HG02798 (cell line): ENCODE data around the gene BLNK.
"Not testable (repeated sequence)": the region's sequence is repeated elsewhere in the genome, so short reads cannot be mapped to it uniquely, and the experiment has no call there.

Source experiments
- ATAC-seq: cut with Tn5 transposase; IDR thresholded peaks from one replicate; pipeline ENCODE4 v1.9.1; 2021; ENCODE audit warnings: mild to moderate bottlenecking; ENCODE audit not compliant: unreplicated experiment, poor library complexity

The BLNK gene

DNA sequence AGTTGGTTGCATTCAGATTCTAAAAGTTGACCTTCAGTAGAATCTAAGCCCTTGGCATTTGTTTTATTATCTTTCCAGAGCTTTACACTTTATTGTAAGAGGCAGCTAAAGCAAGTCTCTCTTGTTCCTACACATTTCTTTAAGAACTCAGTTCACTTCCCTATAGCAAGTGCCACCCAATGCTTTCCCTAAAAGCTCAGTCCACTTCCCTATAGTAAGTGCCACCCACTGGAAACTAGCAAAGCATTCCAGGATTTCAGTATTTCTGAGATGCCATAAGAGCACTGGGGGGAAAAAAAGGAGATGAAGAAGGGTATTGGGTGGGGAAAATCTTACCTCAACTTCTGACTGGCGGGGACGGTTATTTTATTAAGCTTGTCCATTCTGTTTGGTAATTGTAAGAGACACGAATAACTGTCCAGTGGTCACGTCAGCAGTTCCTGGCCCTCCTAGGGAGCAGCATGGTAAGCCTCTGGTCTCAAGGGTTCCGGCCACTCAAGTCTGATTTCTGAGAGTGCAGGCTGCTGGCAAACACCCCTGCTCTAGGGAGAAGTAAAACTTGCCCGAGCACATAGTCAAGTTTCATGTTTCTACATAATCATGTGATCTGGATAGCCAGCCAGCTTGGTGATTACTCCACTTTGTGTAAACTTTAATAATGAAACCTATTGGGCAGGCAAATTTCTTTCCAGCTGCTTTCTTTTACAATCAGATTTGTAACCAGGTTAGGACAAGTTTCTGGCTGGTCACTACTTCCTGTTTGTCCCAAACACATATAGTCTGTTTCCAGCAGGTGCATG, at the start of gene BLNK:
Gene BLNK, minus strand, starts transcription at position 554 of the 800 bp plus-strand sequence. Its CDS starts 171 bp downstream, at position 383.
- ATAC-seq, result peak; percentile 71

DNA sequence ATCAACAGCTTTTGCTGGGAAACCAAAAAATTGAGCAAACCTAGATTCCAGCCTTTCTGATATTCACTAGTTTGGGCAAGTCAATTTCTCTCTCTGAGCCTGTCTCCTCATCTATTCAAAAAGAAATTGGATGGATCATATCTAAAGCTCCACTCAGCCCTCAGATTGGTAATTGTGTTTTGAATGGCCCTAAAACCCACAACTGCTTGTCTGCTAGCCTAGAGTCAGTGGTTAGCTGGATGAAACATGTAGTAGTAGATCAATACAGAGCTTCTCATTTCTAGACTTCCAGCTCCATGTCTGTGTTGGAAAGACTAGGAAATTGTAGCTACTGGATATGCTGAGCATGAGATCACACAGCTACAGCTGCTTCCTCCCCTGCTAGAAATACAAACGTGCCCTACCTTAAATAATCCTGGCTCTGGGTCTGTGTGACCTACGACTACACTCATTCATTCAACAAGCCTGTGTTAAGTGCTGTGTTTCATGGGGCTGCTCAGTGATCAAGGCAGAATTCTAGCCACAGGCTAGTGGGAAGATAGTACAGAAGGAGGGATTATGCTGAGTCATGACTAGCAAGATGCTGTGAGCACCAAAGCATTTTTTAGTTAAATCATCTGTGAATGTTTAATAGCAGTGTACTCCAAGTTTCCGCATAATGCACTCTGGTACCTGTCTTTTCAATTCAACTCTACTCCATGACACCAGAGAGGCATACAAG, 48.5 kb upstream of the BLNK start:
- no peak for ATAC-seq

DNA sequence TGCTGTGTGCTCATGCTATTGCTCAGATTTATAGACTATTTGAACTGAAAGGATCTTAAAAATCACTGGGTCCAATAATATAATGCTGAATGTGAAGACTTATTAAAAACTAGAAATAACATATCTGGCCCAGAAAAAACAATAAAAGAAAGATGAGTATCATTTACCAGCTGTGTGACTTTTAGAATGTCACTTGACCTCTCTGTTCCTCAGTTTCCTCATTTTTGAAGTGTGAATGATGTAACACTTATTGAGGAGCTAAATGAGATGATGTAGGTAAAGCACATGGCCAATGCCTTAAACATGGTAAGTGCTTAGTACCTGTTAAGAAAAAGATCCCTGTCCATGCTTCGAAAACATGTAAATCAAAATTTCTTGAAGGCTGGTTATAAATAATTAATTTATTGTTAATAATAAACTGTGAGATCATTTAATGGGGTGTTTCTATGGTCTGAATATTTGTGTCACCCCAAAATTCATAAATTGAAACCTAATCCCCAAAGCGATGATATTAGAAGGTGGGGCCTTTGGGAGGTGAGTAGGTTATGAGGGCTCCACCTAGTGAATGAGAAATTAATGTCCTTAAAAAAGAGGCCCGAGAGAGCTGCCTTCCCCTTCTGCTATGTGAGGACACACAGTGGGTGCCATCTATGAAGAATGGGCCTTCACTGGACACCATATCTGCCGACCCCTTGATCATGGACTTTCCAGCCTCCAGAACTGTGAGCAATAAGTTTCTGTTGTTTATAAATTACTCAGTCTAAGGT, 45.9 kb upstream of the BLNK start:
- ATAC-seq, result no peak

DNA sequence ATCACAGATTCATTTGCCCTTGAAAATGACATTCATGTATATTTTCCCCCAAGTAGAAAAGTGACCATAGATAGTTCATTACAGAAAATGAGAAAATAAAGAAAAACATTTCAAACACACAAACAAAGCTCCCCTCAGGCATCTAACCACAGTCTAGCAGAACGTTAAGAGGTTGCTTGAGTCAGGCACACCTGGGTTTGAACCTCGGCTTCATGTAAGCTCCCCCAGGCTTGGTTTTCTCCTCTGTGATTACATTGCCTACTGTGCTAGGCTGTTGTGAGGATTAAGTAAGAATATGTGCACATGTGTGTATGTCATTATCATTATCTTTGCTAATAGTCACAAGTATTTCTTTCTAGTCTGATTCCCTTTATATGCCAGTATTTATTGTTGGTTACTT, 42.0 kb upstream of the BLNK start:
- ATAC-seq, result no peak

DNA sequence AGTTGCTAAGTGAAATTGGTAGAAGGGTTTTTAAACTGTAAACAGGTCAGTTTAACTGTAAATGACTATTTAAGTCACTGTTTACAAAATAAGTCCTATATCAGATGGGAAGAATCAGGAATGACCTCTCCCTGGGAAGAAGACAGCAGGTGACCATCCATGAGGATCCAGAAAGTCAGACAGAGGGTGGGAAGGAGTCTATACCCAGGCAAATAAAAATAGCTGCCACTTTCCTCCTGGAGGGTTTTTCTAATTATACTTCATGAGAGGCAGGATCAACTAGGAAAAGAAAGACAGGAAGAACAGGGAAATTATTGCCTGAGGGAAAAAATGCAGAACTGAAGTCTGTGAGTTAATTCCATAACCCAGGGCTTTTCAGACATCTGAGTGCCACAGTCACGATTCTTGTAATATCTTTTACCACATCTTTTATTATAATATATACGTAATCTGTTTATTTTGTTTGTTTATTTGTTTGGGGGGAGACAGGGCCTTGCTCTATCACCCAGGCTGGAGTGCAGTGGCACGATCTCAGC, 39.9 kb upstream of the BLNK start:
- no peak for ATAC-seq

DNA sequence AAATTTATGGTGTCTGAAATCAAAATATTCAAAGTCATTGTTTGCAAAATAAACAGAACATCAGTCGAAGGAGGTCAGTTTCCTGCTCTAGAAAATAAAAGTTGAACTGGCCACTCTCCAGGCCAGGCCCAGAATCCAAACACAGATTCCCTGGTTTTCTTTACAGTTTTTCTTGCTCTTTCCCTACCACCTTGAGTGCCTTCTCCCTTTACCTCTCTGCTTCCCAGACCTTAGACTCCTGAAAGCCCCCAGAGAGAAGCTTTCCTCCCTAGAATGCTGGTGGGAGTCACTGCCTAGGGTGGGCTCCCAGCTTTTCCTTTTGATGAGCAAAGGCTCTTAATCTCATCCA, 38.9 kb upstream of the BLNK start:
- ATAC-seq, result no peak

DNA sequence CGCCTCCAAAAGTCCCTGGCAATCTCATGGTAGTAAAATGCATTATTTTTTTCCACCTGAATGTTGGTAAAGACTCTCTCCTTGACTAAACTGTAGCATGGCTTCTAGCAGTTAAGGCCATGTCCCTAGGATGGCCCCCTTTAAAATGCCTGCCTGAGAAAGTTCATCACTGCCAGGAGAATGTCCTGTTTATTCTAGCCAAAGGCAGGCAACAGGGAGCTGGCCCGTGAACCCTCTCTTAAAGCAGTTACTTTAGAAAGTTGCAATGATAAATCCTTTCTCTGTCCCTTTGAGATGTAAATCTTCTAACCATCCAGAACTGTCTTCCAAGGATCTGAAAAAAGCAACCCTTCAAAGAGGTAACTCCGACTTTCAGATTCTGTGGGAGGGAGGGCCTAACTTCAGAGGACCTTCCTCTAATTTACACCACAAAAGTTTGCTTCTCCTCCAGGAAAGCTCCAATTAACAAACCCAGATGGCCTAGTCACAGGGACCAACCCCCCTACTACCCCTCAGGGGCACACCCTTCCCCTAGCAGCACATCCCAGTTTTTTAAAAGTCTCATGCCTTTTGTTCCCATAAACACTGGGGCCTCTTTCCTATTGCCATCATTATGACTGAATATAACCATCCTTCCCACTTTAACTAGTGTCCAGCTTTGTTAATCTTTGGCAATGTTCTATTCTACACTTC, 38.4 kb upstream of the BLNK start:
- ATAC-seq, result no peak

DNA sequence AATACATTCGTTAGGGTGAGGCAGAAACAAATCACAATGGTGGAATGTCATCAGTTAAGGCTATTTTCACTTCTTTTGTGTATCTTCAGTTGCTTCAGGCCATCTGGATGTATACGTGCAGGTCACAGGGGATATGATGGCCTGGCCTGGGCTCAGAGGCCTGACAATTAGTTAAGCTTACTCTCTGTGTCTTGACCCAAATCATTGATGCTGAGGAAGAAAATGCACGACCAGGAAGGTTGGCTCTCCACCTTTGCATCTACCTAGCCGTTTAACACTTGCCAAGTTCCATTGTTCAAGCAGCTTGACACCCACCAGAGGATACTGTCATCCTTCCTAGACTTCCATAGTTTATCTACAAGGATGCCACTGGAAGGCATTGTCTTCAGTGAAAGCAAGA, 37.5 kb upstream of the BLNK start:
- not testable (repeated sequence) for ATAC-seq

DNA sequence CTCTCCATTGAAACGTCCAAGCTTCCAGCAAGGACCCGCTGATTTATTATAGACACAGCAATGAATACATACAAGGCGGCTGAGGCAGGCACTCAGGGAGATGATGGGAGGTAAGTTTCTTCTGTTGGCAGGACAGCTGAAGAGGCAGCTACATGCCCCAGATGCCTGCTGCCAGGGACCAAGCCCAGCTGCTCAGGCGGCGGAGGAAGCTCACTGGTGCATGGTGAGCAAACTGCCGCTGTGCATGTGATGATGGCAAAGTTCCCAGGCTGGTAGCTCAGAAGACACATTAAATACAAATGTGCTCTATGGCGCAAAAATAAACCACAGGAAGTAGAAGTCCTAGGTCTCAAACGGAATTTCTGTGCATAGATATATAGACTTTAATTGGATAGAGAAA, 35.1 kb upstream of the BLNK start:
- no peak for ATAC-seq

DNA sequence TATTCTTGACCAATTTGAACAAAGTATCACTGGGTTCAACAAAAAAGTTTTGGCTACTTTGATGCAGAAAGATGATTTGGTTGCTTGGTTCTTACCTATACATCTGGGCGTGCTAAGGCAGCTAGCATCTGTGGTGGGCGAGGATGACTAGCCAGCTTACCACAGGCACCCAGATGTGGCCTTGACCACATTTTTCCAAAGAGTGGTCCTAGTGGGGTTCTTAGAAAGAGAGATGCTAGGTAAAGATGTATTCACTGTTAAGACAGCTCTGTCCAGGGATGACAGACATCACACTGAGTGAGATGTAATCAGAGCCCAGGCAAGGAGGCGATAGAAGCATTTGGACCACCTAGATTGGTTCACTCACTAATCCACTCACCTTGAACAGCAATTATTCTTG, 33.6 kb upstream of the BLNK start:
- ATAC-seq, result no peak

DNA sequence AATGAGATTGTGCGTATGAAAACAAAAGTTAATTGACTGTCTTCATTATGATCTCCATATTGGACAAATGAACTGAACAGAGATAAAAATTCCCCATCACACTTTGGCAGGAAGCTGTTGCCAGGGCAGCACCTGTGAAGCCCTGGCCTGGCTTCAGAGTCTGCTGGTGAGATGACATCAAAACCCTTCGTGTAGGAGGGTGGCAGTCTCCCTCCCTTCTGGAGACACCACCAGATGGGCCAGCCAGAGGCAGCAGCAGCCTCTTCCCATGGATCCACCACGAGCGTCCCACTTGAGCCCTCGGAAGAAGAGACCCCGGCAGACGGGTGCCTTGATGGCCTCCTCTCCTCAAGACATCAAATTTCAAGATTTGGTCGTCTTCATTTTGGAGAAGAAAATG, 32.9 kb upstream of the BLNK start, which contains the start of gene DNTT:
Gene DNTT, plus strand, starts transcription at position 205 of the 400 bp plus-strand sequence. Its CDS starts 64 bp downstream, at position 269.
- ATAC-seq, result no peak

DNA sequence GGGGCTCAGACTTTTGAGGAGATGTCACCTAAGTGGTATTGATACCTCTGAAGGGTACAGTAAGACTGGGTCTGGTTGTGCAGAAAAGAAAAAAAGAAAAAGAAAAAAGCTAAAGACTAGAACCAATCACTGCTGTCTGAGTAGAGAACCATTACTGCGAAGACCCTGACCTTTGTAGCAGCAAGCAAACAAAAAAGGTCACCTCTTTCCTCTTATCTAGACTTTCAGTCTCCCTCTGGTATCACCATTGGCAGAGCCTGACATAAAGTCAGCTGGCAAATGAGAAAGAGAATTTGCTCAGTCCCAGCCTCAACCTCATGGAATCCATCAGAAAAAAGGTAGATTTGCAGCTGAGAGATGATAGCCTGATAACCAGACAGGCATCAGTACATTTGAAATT, 30.2 kb upstream of the BLNK start:
- ATAC-seq, result no peak

DNA sequence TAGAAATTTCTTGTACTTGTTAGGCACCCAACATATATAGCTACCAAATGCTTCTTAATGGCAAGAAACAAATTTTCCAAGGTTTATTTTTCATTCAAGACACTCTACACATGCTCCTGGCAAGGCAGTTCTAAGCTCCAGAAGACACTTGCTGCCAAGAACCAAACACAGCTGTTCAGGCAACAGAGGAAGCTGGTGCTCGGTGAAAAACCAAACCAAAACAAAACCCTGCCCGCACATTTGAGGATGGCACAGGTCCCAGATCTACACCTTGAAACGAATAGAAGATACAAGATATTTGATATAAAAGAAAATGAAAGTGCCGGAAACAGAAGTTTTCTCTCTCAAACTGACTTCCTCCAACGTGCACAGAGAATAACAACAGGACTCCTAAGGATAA, 28.0 kb upstream of the BLNK start:
- ATAC-seq, result no peak

DNA sequence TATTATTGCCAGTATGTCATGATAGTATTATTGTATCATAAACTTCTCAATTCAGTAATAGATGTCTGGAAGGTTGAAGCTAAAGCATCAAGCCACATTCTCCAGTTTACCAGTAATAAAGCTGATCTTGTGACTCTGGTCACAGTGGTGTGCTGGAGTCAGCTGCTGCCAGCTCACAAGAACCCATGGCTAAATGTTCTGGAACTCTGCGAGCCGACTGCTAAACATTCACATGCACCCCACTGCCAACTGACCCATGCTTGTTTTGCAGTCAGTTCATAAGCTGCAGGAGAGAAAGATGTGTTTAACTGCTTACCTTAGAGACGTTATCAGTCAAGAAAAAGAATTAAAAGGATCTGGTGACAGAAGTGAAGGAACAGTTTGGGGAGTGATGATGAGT, 27.0 kb upstream of the BLNK start:
- no peak for ATAC-seq

DNA sequence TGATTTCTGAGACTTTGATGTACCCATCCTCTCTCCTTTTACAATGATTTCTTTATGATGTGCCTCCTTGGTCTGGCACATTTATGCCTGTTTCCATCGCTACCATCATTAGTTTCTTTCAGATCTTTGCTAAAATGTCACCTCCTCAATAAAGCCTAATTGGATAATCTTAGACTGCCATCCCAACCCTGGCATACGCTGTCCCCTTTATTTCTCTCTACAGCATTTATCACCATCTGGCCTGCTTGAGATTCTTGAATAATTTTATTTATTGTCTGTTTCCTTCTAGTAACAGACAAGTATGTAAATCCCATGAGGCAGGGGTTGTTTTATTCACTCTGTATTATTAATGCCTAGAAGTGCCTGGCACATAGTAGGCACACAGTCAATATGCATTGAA, 26.1 kb upstream of the BLNK start:
- ATAC-seq, result no peak

DNA sequence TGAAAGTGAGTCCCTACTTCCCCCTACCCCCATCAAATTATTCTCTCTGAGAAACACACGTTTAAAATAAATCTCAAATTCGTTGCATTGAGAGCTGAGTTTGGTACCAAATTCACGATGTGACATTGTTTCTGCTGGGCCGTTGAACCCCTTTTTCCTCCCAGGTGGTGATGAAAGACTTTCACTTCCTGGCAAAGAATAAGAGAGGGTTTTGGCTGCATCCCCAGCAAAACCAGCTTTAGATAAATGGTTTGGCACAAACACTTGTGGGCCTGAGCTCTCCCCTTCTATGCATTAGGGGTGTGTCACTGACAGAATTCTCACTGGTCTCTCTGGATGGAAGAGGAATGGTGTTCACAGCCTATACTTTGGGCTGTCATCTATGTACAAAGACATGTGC, 24.1 kb upstream of the BLNK start:
- no peak for ATAC-seq

DNA sequence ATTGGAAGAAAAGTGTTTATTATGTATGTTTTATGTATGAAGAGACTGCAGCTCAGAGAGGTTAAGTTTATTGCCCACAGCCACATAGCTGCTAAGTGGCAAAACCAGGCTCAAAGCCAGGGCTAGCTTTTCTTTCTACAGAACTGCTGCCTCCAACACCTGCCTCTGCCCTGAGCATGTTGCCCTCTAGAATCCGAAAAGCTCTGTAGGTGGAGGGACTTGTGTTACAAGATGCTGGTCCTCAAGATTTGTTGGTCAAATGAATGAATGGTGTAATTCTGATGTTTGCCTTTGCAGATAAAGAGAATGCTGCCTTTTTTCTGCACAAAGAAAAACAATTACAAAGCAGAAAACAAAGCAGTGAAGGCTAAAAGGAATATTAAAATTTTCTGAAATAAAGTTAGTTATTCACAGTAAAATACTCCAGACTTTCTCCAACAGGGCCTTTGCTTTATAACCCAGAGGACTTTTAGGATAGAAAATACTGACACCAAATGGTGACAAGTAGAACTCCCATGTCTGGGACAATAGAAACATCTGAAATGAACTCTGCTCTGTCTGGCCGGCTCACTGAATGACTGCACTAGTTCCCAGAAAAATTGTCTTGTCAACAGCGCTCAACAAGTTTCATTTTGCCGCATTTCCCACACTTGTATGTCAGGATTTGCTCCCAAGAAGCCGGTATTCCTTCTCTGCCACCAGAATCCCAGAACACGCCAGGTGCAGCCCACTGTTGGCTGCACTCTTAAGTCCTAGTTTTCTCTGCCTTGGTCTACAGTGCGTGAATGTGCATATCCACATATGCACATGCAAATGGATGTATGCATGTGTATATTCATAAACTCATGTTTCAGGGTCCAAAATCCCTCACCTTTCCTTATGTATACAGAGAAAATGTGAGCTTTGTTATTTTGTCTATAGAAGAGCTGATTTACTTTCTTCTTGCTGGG, 21.9 kb upstream of the BLNK start:
- peak; percentile 65 for ATAC-seq

DNA sequence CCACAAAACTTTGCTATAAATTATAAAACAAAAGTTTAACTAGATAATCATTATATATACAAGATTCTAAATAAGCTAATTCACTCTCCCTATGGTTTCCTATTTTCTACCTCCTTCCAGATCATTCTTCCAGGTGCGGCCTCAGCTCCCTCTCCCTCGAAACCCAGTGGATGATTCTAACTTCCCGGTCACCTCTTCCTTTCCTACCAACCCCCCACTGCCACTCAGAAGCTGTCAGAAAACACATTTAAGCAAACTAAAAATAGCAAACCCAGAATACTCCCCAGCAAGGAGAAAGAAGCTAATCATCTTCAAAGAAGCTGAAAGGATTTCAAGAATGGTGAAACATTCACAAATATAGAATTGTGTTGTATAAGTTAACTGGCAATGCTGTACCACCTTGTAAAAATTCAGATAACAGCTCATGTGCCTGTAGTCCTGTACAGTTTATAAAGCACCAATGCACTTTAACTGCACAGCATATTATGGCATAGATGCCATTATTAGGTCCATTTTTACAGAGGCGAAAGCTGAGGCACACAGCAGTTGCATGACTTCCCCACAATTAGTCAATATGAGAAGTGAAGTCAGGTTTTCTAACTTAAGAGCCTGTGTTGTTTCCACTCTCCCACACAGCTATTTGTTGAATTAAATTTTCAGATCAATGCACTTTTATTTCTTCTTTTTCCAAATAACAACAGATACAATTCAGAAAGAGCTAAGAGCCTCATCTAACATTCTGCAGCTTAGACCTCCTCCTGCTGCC, 19.2 kb upstream of the BLNK start:
- ATAC-seq, result peak; percentile 19
